GM12872 (cell line): ENCODE data around the gene NME8.

ENCODE experiments used
- CTCF ChIP-seq: IDR thresholded peaks from 3 replicates; pipeline ENCODE4 v1.5.1; 2011; ENCODE audit warnings: low read depth, mild to moderate bottlenecking, low read length, moderate library complexity; ENCODE audit not compliant: insufficient read depth

NME8 gene

GRCh38 chr7:37901890-37902524 lies 53.6 kb downstream of the NME8 start:
- no peak for TF ChIP-seq CTCF

- TF ChIP-seq CTCF = no peak
Measured at GRCh38 chr7:37908221-37908788, 59.9 kb downstream of the NME8 start.

GRCh38 chr7:37912756-37913155 lies 64.4 kb downstream of the NME8 start:
- no peak for TF ChIP-seq CTCF

- no peak for TF ChIP-seq CTCF
Measured at GRCh38 chr7:37915438-37915837, 67.0 kb downstream of the NME8 start.

- TF ChIP-seq CTCF = peak; percentile 27; the same call in 1 of the 3 replicates
Measured at GRCh38 chr7:37916017-37916672, 67.7 kb downstream of the NME8 start.

- TF ChIP-seq CTCF = peak; percentile 78
Measured at GRCh38 chr7:37916673-37917660, 68.6 kb downstream of the NME8 start, which contains the start of gene SFRP4. Gene SFRP4 (minus strand): TSS chr7:37916817. CDS start chr7:37916537, 280 bp downstream.

- TF ChIP-seq CTCF = peak; percentile 46; the same call in 2 of the 3 replicates
Measured at GRCh38 chr7:37918526-37918925, 70.1 kb downstream of the NME8 start.
